ENCODE data around the gene ERICH4.

GRCh38 chr19:41431426-41432386 is 11.2 kb upstream of the ERICH4 start:
- TF ChIP-seq CTCF (IDR thresholded peaks at IDR 0.05): peak in 2 of 6 experiments; percentile 12 to 19
- no peak for TF ChIP-seq POLR2A (IDR thresholded peaks at IDR 0.05)
